IMR-90 (cell line): ENCODE data around the gene RFX5. TPM values are rescaled to one million over a fixed set of nuclear protein-coding genes. Genes with fewer than 3 reads are reported as not detected.

Source experiments
- ATAC-seq: fragments of 200-7000 bp; cut with Tn5 transposase; 2 replicates; pipeline ENCODE4 v1.9.1; 2020; ENCODE audit warnings: low read depth, mild to moderate bottlenecking, moderate library complexity
- BruUV-seq: library from RNA; stranded (reverse); fragments of 400-500 nt; replicated peaks from 2 replicates; lab custom pipeline; 2021; lab: Mats Ljungman, UMichigan
- CTCF ChIA-PET: fragments of 300-600 bp; formaldehyde crosslinking; extraction: SDS; loops from one replicate; lab custom pipeline; 2021; ENCODE audit warnings: antibody characterized with exemption; lab: Yijun Ruan, JAX
- POLR2A ChIA-PET: fragments of 300-600 bp; sonication (Branson Sonifier 250); formaldehyde crosslinking; loops from one replicate; lab custom pipeline; 2022; ENCODE audit warnings: antibody characterized with exemption; ENCODE audit not compliant: unreplicated experiment; lab: Charles Lee
- DNase-seq: peaks from one replicate; pipeline ENCODE4 v3.0.0; 2013
- H2AFZ ChIP-seq: replicated peaks from 2 replicates; pipeline ENCODE3; 2013; ENCODE audit warnings: low read length, mild to moderate bottlenecking; ENCODE audit not compliant: poor library complexity
- H2AK5ac ChIP-seq: 2 replicates; pipeline ENCODE4 v1.6.1; 2013; ENCODE audit warnings: low read depth, low read length, inconsistent platforms
- H2AK9ac ChIP-seq: replicated peaks from 2 replicates; pipeline ENCODE3; 2013; ENCODE audit warnings: mild to moderate bottlenecking, low read depth, low read length, moderate library complexity; ENCODE audit not compliant: poor library complexity
- H2BK120ac ChIP-seq: 2 replicates; pipeline ENCODE4 v1.6.1; 2013; ENCODE audit warnings: low read depth, low read length, inconsistent platforms
- H2BK15ac ChIP-seq: 3 replicates; pipeline ENCODE4 v1.6.1; 2013; ENCODE audit warnings: low read depth, low read length, inconsistent platforms
- H2BK20ac ChIP-seq: 2 replicates; pipeline ENCODE4 v1.6.1; 2013; ENCODE audit warnings: low read depth, mild to moderate bottlenecking, inconsistent platforms, low read length, moderate library complexity
- H2BK5ac ChIP-seq: 2 replicates; pipeline ENCODE4 v1.6.1; 2013; ENCODE audit warnings: mild to moderate bottlenecking, low read depth, low read length, inconsistent platforms; ENCODE audit not compliant: poor library complexity, severe bottlenecking
- H3K14ac ChIP-seq: replicated peaks from 2 replicates; pipeline ENCODE4 v1.6.1; 2013; ENCODE audit warnings: low read depth, low read length, inconsistent platforms
- H3K18ac ChIP-seq: 2 replicates; pipeline ENCODE4 v1.6.1; 2013; ENCODE audit warnings: low read depth, low read length, control low read depth
- H3K23ac ChIP-seq: 2 replicates; pipeline ENCODE4 v1.6.1; 2013; ENCODE audit warnings: low read depth, low read length, inconsistent platforms
- H3K27ac ChIP-seq: 2 replicates; pipeline ENCODE4 v1.5.1; 2013; ENCODE audit warnings: mild to moderate bottlenecking, control low read depth, low read length; ENCODE audit not compliant: insufficient read depth
- H3K27me3 ChIP-seq: 2 replicates; pipeline ENCODE4 v1.6.1; 2013; ENCODE audit warnings: low read length; ENCODE audit not compliant: control insufficient read depth, insufficient read depth
- H3K36me3 ChIP-seq: 2 replicates; pipeline ENCODE4 v1.6.1; 2013; ENCODE audit warnings: low read length, mixed read lengths; ENCODE audit not compliant: control insufficient read depth, insufficient read depth
- H3K4ac ChIP-seq: 2 replicates; pipeline ENCODE4 v1.6.1; 2013; ENCODE audit warnings: low read depth, low read length, inconsistent platforms
- H3K4me1 ChIP-seq: 2 replicates; pipeline ENCODE4 v1.6.1; 2013; ENCODE audit warnings: low read length, mixed read lengths; ENCODE audit not compliant: control insufficient read depth, insufficient read depth
- H3K4me2 ChIP-seq: 2 replicates; pipeline ENCODE4 v1.6.1; 2013; ENCODE audit warnings: low read depth, mild to moderate bottlenecking, control low read depth, low read length, moderate library complexity
- H3K4me3 ChIP-seq: 2 replicates; pipeline ENCODE4 v1.5.1; 2013; ENCODE audit warnings: low read depth, mild to moderate bottlenecking, control low read depth, low read length, moderate library complexity; ENCODE audit not compliant: insufficient read depth
- H3K56ac ChIP-seq: 2 replicates; pipeline ENCODE4 v1.6.1; 2013; ENCODE audit warnings: low read length, inconsistent platforms; ENCODE audit not compliant: insufficient read depth; ENCODE audit errors: extremely low read depth
- H3K79me1 ChIP-seq, 2 experiments: 2 replicates each; pipeline ENCODE4 v1.6.1; 2013; ENCODE audit warnings: low read length in 2 of 2, inconsistent platforms in 1 of 2, low read depth in 1 of 2
- H3K9ac ChIP-seq: 2 replicates; pipeline ENCODE4 v1.6.1; 2013; ENCODE audit warnings: low read depth, low read length, control low read depth
- H3K9me1 ChIP-seq: 2 replicates; pipeline ENCODE4 v1.6.1; 2013; ENCODE audit warnings: low read length, inconsistent platforms; ENCODE audit not compliant: insufficient read depth
- H3K9me3 ChIP-seq: 2 replicates; pipeline ENCODE4 v1.6.1; 2013; ENCODE audit warnings: low read length; ENCODE audit not compliant: control insufficient read depth, insufficient read depth
- H4K20me1 ChIP-seq: 2 replicates; pipeline ENCODE4 v1.6.1; 2013; ENCODE audit warnings: low read length, inconsistent platforms; ENCODE audit not compliant: insufficient read depth
- H4K5ac ChIP-seq: 2 replicates; pipeline ENCODE4 v1.6.1; 2013; ENCODE audit warnings: mild to moderate bottlenecking, low read depth, low read length, control low read depth
- H4K8ac ChIP-seq, 2 experiments: 2 replicates each; pipeline ENCODE4 v1.6.1; 2013; ENCODE audit warnings: low read depth in 2 of 2, low read length in 2 of 2, control low read depth in 1 of 2, inconsistent platforms in 1 of 2
- H4K91ac ChIP-seq: 2 replicates; pipeline ENCODE4 v1.6.1; 2013; ENCODE audit warnings: low read depth, low read length, inconsistent platforms; ENCODE audit not compliant: insufficient read depth
- BHLHE40 ChIP-seq: fragments of 150-350 bp; IDR thresholded peaks from 2 replicates; pipeline ENCODE4 v1.6.1; 2016; ENCODE audit warnings: mild to moderate bottlenecking, low read depth, low read length
- CEBPB ChIP-seq: IDR thresholded peaks from 2 replicates; pipeline ENCODE4 v1.6.1; 2012; ENCODE audit warnings: low read depth, low read length, improper control_type of control experiment
- CHD1 ChIP-seq: IDR thresholded peaks from 2 replicates; pipeline ENCODE4 v1.6.1; 2012; ENCODE audit warnings: low read depth, low read length, improper control_type of control experiment
- ELK1 ChIP-seq: fragments of 150-350 bp; IDR thresholded peaks from 2 replicates; pipeline ENCODE4 v1.6.1; 2016; ENCODE audit warnings: low read depth, mild to moderate bottlenecking, low read length, moderate library complexity, borderline replicate concordance
- FOS ChIP-seq: fragments of 150-350 bp; IDR thresholded peaks from 2 replicates; pipeline ENCODE4 v1.6.1; 2016; ENCODE audit warnings: low read depth, low read length
- MAFK ChIP-seq: IDR thresholded peaks from 2 replicates; pipeline ENCODE4 v1.6.1; 2012; ENCODE audit warnings: low read depth, low read length, improper control_type of control experiment
- MAZ ChIP-seq: IDR thresholded peaks from 2 replicates; pipeline ENCODE4 v1.6.1; 2012; ENCODE audit warnings: low read depth, mild to moderate bottlenecking, low read length, improper control_type of control experiment, moderate library complexity, borderline replicate concordance
- MXI1 ChIP-seq: IDR thresholded peaks from 2 replicates; pipeline ENCODE4 v1.6.1; 2012; ENCODE audit warnings: low read depth, mild to moderate bottlenecking, low read length, moderate library complexity, borderline replicate concordance
- NFE2L2 ChIP-seq: fragments of 150-350 bp; IDR thresholded peaks from 2 replicates; pipeline ENCODE4 v1.6.1; 2016; ENCODE audit warnings: low read depth, mild to moderate bottlenecking, low read length
- POLR2A ChIP-seq: IDR thresholded peaks from 2 replicates; pipeline ENCODE4 v1.6.1; 2012; ENCODE audit warnings: mild to moderate bottlenecking, low read depth, low read length
- RAD21 ChIP-seq: IDR thresholded peaks from 2 replicates; pipeline ENCODE4 v1.6.1; 2012; ENCODE audit warnings: low read length, improper control_type of control experiment
- RCOR1 ChIP-seq: IDR thresholded peaks from 2 replicates; pipeline ENCODE4 v1.6.1; 2012; ENCODE audit warnings: mild to moderate bottlenecking, low read length, improper control_type of control experiment; ENCODE audit not compliant: insufficient replicate concordance
- RFX5 ChIP-seq: IDR thresholded peaks from 2 replicates; pipeline ENCODE4 v1.8.0; 2012; ENCODE audit warnings: low read depth, mild to moderate bottlenecking, low read length, moderate library complexity
- SMC3 ChIP-seq: fragments of 150-350 bp; IDR thresholded peaks from 2 replicates; pipeline ENCODE4 v1.6.1; 2016; ENCODE audit warnings: low read depth, mild to moderate bottlenecking, antibody characterized with exemption, low read length, moderate library complexity
- USF2 ChIP-seq: fragments of 150-350 bp; IDR thresholded peaks from 2 replicates; pipeline ENCODE4 v1.6.1; 2017; ENCODE audit warnings: mild to moderate bottlenecking, antibody characterized with exemption, low read length, low read depth
- whole genome bisulfite sequencing, 2 experiments: methylation state at CpG; one replicate each; pipeline versions ENCODE4 v1.1.5 to v1.1.7; 2013; ENCODE audit warnings: missing lambda C conversion rate in 2 of 2; ENCODE audit not compliant: insufficient read length in 1 of 2; ENCODE audit errors: extremely low coverage in 2 of 2; 5-methylcytosine and 5-hydroxymethylcytosine counted together
- dilution Hi-C: fragments of 300-500 bp; cut with HindIII; formaldehyde crosslinking; loops from one replicate; pipeline ENCODE4 v1.14.3; 2018; ENCODE audit warnings: low sequenced_read_pairs; ENCODE audit not compliant: unreplicated experiment
- in situ Hi-C: fragments of 300-500 bp; cut with MboI; formaldehyde crosslinking; loops from 3 replicates; pipeline ENCODE4 v1.14.3; 2019; ENCODE audit warnings: low sequenced_read_pairs, inconsistent platforms, mixed read lengths
- intact Hi-C: fragments of 100-400 bp; cut with micrococcal nuclease; formaldehyde crosslinking; loops from 2 replicates; pipeline ENCODE4 v1.10.0; 2022
- polyA plus RNA-seq, 3 experiments: library from polyadenylated mRNA; depleted of rRNA; stranded (reverse); fragments of >200 nt; gene quantifications; 2 replicates each; pipeline ENCODE4 v1.2.3, GENCODE V29; 2012; ENCODE audit warnings: low replicate concordance in 1 of 3
- total RNA-seq: library from RNA; depleted of rRNA; stranded (reverse); fragments of >200 nt; gene quantifications from 2 replicates; pipeline ENCODE4 v1.2.3, GENCODE V29; 2012

Gene RFX5
- total and polyA plus RNA-seq, 2 of the 4 experiments (the other 2 are of a cell fraction) = 29.3 to 44.4 TPM

- Histone ChIP-seq H2BK15ac (peak within 1 kb of the TSS; percentile 80; the same call in 2 of the 3 replicates), H3K79me1 (peaks cover 11 to 47% of the 10 kb centered on the region in 2 experiments), H2BK5ac (peak within 1 kb of the TSS; percentile 92), H3K9ac (peak within 1 kb of the TSS; percentile 90), H2AK9ac (peak within 1 kb of the TSS; percentile 90), H2BK120ac (peak within 1 kb of the TSS; percentile 92), H2AK5ac (peak within 1 kb of the TSS; percentile 89), H3K18ac (peak within 1 kb of the TSS; percentile 94), H3K9me1 (peaks cover 12% of the 10 kb centered on the region), H3K4me1 (peaks cover 9% of the 10 kb centered on the region), H4K8ac (peak within 1 kb of the TSS; percentile 94 to 97), H2AFZ (peak within 1 kb of the TSS; percentile 96), H3K4ac (peak within 1 kb of the TSS; percentile 94), H2BK20ac (peak within 1 kb of the TSS; percentile 66; the same call in 1 of the 2 replicates), H3K36me3 (peaks cover 15% of the 10 kb centered on the region), H4K91ac (peak within 1 kb of the TSS; percentile 96), H3K23ac (peak within 1 kb of the TSS; percentile 92), H3K27ac (peak within 1 kb of the TSS; percentile 88), H3K9me3 (no peaks in the 10 kb centered on the region), H4K20me1 (peaks cover 17% of the 10 kb centered on the region), H4K5ac (peak within 1 kb of the TSS; percentile 81), H3K4me2 (peak within 1 kb of the TSS; percentile 100), H3K27me3 (no peaks in the 10 kb centered on the region), H3K14ac (peak within 1 kb of the TSS; percentile 98), H3K56ac (peak within 1 kb of the TSS; percentile 99), H3K4me3 (peak within 1 kb of the TSS; percentile 88)
- peak; percentile 98 for DNase-seq
- dilution Hi-C loops = no loop called here
- ATAC-seq = peak; percentile 96
- BruUV-seq = no TSS peak
- WGBS, 2 experiments = 0% methylated on average over 1 of the region's 40 CpGs; no CpG with 5 or more reads in 1 of the 2 experiments
- in situ Hi-C loops = no loop called here
- ChIA-PET CTCF (interaction anchor here (1.3 to 1.5 kb wide), 3 partner anchors 13 to 26 kb away, joined by 5 read pairs; no protein-coding TSS in a partner anchor), POLR2A (interaction anchor here (0.5 to 1.6 kb wide), 5 partner anchors 13 to 22 kb away, joined by 3 to 4 read pairs (median 4); no protein-coding TSS in a partner anchor)
- intact Hi-C loops = loop anchor here (1.0 to 10.0 kb wide), 2 partner anchors 16 to 217 kb away; partner anchors contain the start of gene TUFT1
- TF ChIP-seq USF2 = no peak
- TF ChIP-seq MAFK = no peak
- no peak for TF ChIP-seq SMC3
- TF ChIP-seq POLR2A = peak; percentile 79
- TF ChIP-seq NFE2L2 = no peak
- TF ChIP-seq CHD1 = no peak
- no peak for TF ChIP-seq ELK1
- no peak for TF ChIP-seq CEBPB
- no peak for TF ChIP-seq RFX5
- TF ChIP-seq MXI1 = peak; percentile 54; the same call in 1 of the 2 replicates
- TF ChIP-seq RCOR1 = no peak
- TF ChIP-seq RAD21 = no peak
- TF ChIP-seq FOS = no peak
- no peak for TF ChIP-seq BHLHE40
- peak; percentile 39; the same call in 1 of the 2 replicates for TF ChIP-seq MAZ
Measured at GRCh38 chr1:151327223-151327902, 19.7 kb downstream of the RFX5 start, which contains the start of gene PI4KB. Gene PI4KB, minus strand, starts transcription at chr1:151327416. Its CDS starts 10,935 bp downstream, at chr1:151316481.
